Mammary epithelial cell (primary cell): ENCODE measurements around the gene DNAJB14.

Experiments used
- EZH2 ChIP-seq: IDR thresholded peaks from 2 replicates; pipeline ENCODE4 v1.6.1; 2012; ENCODE audit warnings: low read length, inconsistent platforms, borderline replicate concordance
- TF ChIP-seq, protein P1 (sequence below), 2 donors: IDR thresholded peaks in 1 of 2; conservative IDR thresholded peaks in 1 of 2; 2 replicates each; pipeline ENCODE4 v1.5.1; 2011 to 2012; ENCODE audit warnings: inconsistent platforms in 2 of 2, low read length in 2 of 2, mild to moderate bottlenecking in 2 of 2, control low read depth in 1 of 2, low read depth in 1 of 2; ENCODE audit not compliant: insufficient read depth in 1 of 2; ENCODE audit errors: extremely low read depth in 1 of 2

DNA sequence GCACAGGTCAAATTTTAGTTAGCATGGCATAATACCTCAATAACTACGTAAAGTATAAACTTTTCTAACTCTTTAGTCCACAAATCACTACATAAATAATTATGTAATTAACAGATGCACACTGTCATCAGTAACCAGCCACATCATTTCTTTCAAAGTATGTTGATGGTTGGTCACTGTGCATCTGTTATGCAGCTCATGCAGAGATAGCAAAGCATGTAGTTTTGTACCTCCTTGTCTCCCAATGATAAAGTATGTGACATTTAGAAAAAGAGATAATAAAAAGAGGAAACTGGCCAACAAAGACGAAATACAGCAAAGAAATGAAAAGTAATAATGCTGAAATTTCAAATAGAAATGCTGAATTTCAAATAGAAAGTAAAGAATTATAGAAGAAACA lies 55.1 kb downstream of the DNAJB14 start:
- TF ChIP-seq, protein P1, sequence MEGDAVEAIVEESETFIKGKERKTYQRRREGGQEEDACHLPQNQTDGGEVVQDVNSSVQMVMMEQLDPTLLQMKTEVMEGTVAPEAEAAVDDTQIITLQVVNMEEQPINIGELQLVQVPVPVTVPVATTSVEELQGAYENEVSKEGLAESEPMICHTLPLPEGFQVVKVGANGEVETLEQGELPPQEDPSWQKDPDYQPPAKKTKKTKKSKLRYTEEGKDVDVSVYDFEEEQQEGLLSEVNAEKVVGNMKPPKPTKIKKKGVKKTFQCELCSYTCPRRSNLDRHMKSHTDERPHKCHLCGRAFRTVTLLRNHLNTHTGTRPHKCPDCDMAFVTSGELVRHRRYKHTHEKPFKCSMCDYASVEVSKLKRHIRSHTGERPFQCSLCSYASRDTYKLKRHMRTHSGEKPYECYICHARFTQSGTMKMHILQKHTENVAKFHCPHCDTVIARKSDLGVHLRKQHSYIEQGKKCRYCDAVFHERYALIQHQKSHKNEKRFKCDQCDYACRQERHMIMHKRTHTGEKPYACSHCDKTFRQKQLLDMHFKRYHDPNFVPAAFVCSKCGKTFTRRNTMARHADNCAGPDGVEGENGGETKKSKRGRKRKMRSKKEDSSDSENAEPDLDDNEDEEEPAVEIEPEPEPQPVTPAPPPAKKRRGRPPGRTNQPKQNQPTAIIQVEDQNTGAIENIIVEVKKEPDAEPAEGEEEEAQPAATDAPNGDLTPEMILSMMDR (conservative IDR thresholded peaks at IDR 0.05 in 1 of 2, IDR thresholded peaks at IDR 0.05 in 1 of 2; ENCODE audit: extremely low read depth in 1 of 2, insufficient read depth in 1 of 2, low read depth in 1 of 2, low read length in 2 of 2): no peak
- TF ChIP-seq EZH2: no peak
